ENCODE data around the gene CACNA1S.

The CACNA1S gene

GRCh38 chr1:201013991-201014815 is 98.0 kb downstream of the CACNA1S start:
- no peak for DNase-seq (ENCODE audit: low read depth in 2 of 2)

- no peak for DNase-seq (ENCODE audit: low read depth in 2 of 2)
Measured at GRCh38 chr1:201013031-201013485, 99.2 kb downstream of the CACNA1S start.

- DNase-seq (ENCODE audit: low read depth in 2 of 2), result no peak
Measured at GRCh38 chr1:201011616-201012015, 100.6 kb downstream of the CACNA1S start.

- no peak for DNase-seq (ENCODE audit: low read depth in 2 of 2)
Measured at GRCh38 chr1:201009962-201010645, 102.1 kb downstream of the CACNA1S start.

- no peak for DNase-seq (ENCODE audit: low read depth in 2 of 2)
Measured at GRCh38 chr1:201008666-201009360, 103.4 kb downstream of the CACNA1S start.

GRCh38 chr1:201007481-201007880 is 104.7 kb downstream of the CACNA1S start:
- DNase-seq (ENCODE audit: low read depth in 2 of 2), result no peak

GRCh38 chr1:201006450-201006849 is 105.8 kb downstream of the CACNA1S start:
- no peak for DNase-seq (ENCODE audit: low read depth in 2 of 2)

- no peak for DNase-seq (ENCODE audit: low read depth in 2 of 2)
Measured at GRCh38 chr1:201004732-201005131, 107.5 kb downstream of the CACNA1S start.

GRCh38 chr1:201004154-201004553 is 108.1 kb downstream of the CACNA1S start:
- no peak for DNase-seq (ENCODE audit: low read depth in 2 of 2)

- no peak for DNase-seq (ENCODE audit: low read depth in 2 of 2)
Measured at GRCh38 chr1:201002510-201002909, 109.7 kb downstream of the CACNA1S start.

GRCh38 chr1:201001962-201002361 is 110.3 kb downstream of the CACNA1S start:
- no peak for DNase-seq (ENCODE audit: low read depth in 2 of 2)

GRCh38 chr1:201000391-201000790 is 111.8 kb downstream of the CACNA1S start:
- no peak for DNase-seq (ENCODE audit: low read depth in 2 of 2)

- no peak for DNase-seq (ENCODE audit: low read depth in 2 of 2)
Measured at GRCh38 chr1:200999667-201000066, 112.6 kb downstream of the CACNA1S start.

GRCh38 chr1:200998323-200998722 is 113.9 kb downstream of the CACNA1S start:
- DNase-seq (ENCODE audit: low read depth in 2 of 2), result no peak

- DNase-seq (ENCODE audit: low read depth in 2 of 2), result no peak
Measured at GRCh38 chr1:200992382-200993048, 119.7 kb downstream of the CACNA1S start.

GRCh38 chr1:200991097-200991614 is 121.1 kb downstream of the CACNA1S start:
- DNase-seq (ENCODE audit: low read depth in 2 of 2), result no peak

- no peak for DNase-seq (ENCODE audit: low read depth in 2 of 2)
Measured at GRCh38 chr1:200990114-200990513, 122.1 kb downstream of the CACNA1S start.
